DLD1 (cell line): ENCODE data around the gene MGAT3.
"Not testable (repeated sequence)": the region's sequence is repeated elsewhere in the genome, so short reads cannot be mapped to it uniquely, and the experiment has no call there.

Experiments used
- in situ Hi-C: cut with HindIII; loops from 2 replicates; pipeline ENCODE4 v1.10.0; 2017; ENCODE audit warnings: low sequenced_read_pairs

Gene MGAT3

GRCh38 chr22:39507021-39507420 lies 50.2 kb downstream of the MGAT3 start:
- in situ Hi-C loops, result not testable (repeated sequence)

GRCh38 chr22:39508393-39508792 lies 51.6 kb downstream of the MGAT3 start:
- in situ Hi-C loops, result no loop called here

GRCh38 chr22:39510529-39511149 lies 53.8 kb downstream of the MGAT3 start:
- in situ Hi-C loops, result no loop called here

- in situ Hi-C loops, result no loop called here
Measured at GRCh38 chr22:39511226-39511625, 54.4 kb downstream of the MGAT3 start.

- in situ Hi-C loops, result no loop called here
Measured at GRCh38 chr22:39512026-39512425, 55.2 kb downstream of the MGAT3 start.

- in situ Hi-C loops, result no loop called here
Measured at GRCh38 chr22:39513791-39514190, 57.0 kb downstream of the MGAT3 start.

- in situ Hi-C loops, result no loop called here
Measured at GRCh38 chr22:39514373-39514973, 57.7 kb downstream of the MGAT3 start.

- in situ Hi-C loops, result no loop called here
Measured at GRCh38 chr22:39515266-39516050, 58.6 kb downstream of the MGAT3 start.

- in situ Hi-C loops, result no loop called here
Measured at GRCh38 chr22:39517470-39517869, 60.7 kb downstream of the MGAT3 start.

GRCh38 chr22:39518144-39518786 lies 61.5 kb downstream of the MGAT3 start:
- in situ Hi-C loops, result no loop called here

GRCh38 chr22:39518996-39519680 lies 62.3 kb downstream of the MGAT3 start:
- in situ Hi-C loops, result no loop called here

- in situ Hi-C loops, result no loop called here
Measured at GRCh38 chr22:39519681-39520225, 62.9 kb downstream of the MGAT3 start.

GRCh38 chr22:39520226-39521105 lies 63.7 kb downstream of the MGAT3 start, which contains the start of gene ATF4:
Gene ATF4 (plus strand): TSS chr22:39520562. CDS start chr22:39521446, 884 bp downstream.
- in situ Hi-C loops, result no loop called here

GRCh38 chr22:39521106-39521885 lies 64.5 kb downstream of the MGAT3 start:
- in situ Hi-C loops, result not testable (repeated sequence)

GRCh38 chr22:39522091-39522490 lies 65.3 kb downstream of the MGAT3 start:
- in situ Hi-C loops, result not testable (repeated sequence)

GRCh38 chr22:39522567-39523300 lies 65.9 kb downstream of the MGAT3 start:
- in situ Hi-C loops, result no loop called here

- in situ Hi-C loops, result no loop called here
Measured at GRCh38 chr22:39524089-39524752, 67.4 kb downstream of the MGAT3 start.
